H9 (cell line): ENCODE data around the gene CHPF. TPM values are rescaled to one million over a fixed set of nuclear protein-coding genes. Genes with fewer than 3 reads are reported as not detected.

ENCODE experiments used
- DNase-seq: peaks from one replicate; pipeline ENCODE4 v3.0.0-alpha.2; 2017
- H2AFZ ChIP-seq: one replicate; pipeline ENCODE4 v1.6.1; 2013; ENCODE audit warnings: mild to moderate bottlenecking, low read length, control low read depth, moderate library complexity
- H2AK5ac ChIP-seq: 2 replicates; pipeline ENCODE4 v1.6.1; 2013; ENCODE audit warnings: low read length, control low read depth, mixed read lengths; ENCODE audit not compliant: insufficient read length
- H2BK120ac ChIP-seq: one replicate; pipeline ENCODE4 v1.6.1; 2013; ENCODE audit warnings: low read depth, mild to moderate bottlenecking, low read length, control low read depth, inconsistent platforms; ENCODE audit not compliant: poor library complexity, severe bottlenecking
- H2BK12ac ChIP-seq: 2 replicates; pipeline ENCODE4 v1.6.1; 2013; ENCODE audit warnings: low read length, control low read depth, mixed read lengths, low read depth; ENCODE audit not compliant: insufficient read length
- H2BK15ac ChIP-seq: 2 replicates; pipeline ENCODE4 v1.6.1; 2013; ENCODE audit warnings: low read depth, low read length, control low read depth
- H2BK20ac ChIP-seq: one replicate; pipeline ENCODE4 v1.6.1; 2013; ENCODE audit warnings: low read depth, mild to moderate bottlenecking, low read length, control low read depth, inconsistent platforms; ENCODE audit not compliant: poor library complexity, severe bottlenecking
- H2BK5ac ChIP-seq: 2 replicates; pipeline ENCODE4 v1.6.1; 2013; ENCODE audit warnings: low read length, control low read depth, mixed read lengths; ENCODE audit not compliant: insufficient read length
- H3K14ac ChIP-seq: 2 replicates; pipeline ENCODE4 v1.6.1; 2013; ENCODE audit warnings: low read length, control low read depth; ENCODE audit not compliant: insufficient read depth
- H3K18ac ChIP-seq: 2 replicates; pipeline ENCODE4 v1.6.1; 2013; ENCODE audit warnings: low read depth, mild to moderate bottlenecking, mixed read lengths, low read length, control low read depth; ENCODE audit not compliant: insufficient read length
- H3K23ac ChIP-seq: 2 replicates; pipeline ENCODE4 v1.6.1; 2013; ENCODE audit warnings: low read length, control low read depth, mixed read lengths, low read depth; ENCODE audit not compliant: insufficient read length
- H3K23me2 ChIP-seq: 2 replicates; pipeline ENCODE4 v1.6.1; 2013; ENCODE audit warnings: low read depth, mild to moderate bottlenecking, mixed read lengths, low read length, control low read depth; ENCODE audit not compliant: insufficient read length, poor library complexity, severe bottlenecking
- H3K27ac ChIP-seq: 2 replicates; pipeline ENCODE4 v1.5.1; 2013; ENCODE audit warnings: low read length, control low read depth, mixed read lengths, low read depth; ENCODE audit not compliant: insufficient read length
- H3K27me3 ChIP-seq: 2 replicates; pipeline ENCODE4 v1.6.1; 2013; ENCODE audit warnings: low read length, control low read depth, inconsistent platforms; ENCODE audit not compliant: insufficient read depth
- H3K4ac ChIP-seq: 2 replicates; pipeline ENCODE4 v1.6.1; 2013; ENCODE audit warnings: low read depth, mild to moderate bottlenecking, control low read depth, inconsistent platforms, low read length, moderate library complexity
- H3K4me1 ChIP-seq: 2 replicates; pipeline ENCODE4 v1.6.1; 2013; ENCODE audit warnings: low read length, control low read depth, inconsistent platforms; ENCODE audit not compliant: insufficient read depth
- H3K4me2 ChIP-seq: 2 replicates; pipeline ENCODE4 v1.6.1; 2013; ENCODE audit warnings: low read length, control low read depth, mixed read lengths; ENCODE audit not compliant: insufficient read length, insufficient read depth
- H3K56ac ChIP-seq: 2 replicates; pipeline ENCODE4 v1.6.1; 2013; ENCODE audit warnings: low read depth, mild to moderate bottlenecking, mixed read lengths, low read length, control low read depth; ENCODE audit not compliant: insufficient read length
- H3K79me1 ChIP-seq: 2 replicates; pipeline ENCODE4 v1.6.1; 2013; ENCODE audit warnings: low read depth, mild to moderate bottlenecking, moderate library complexity, low read length, control low read depth, inconsistent platforms; ENCODE audit not compliant: insufficient read depth, poor library complexity, severe bottlenecking
- H3K79me2 ChIP-seq: 2 replicates; pipeline ENCODE4 v1.6.1; 2013; ENCODE audit warnings: low read length, control low read depth, inconsistent platforms; ENCODE audit not compliant: insufficient read depth
- H3K9ac ChIP-seq: 2 replicates; pipeline ENCODE4 v1.6.1; 2013; ENCODE audit warnings: low read length, control low read depth, mixed read lengths; ENCODE audit not compliant: insufficient read length; ENCODE audit errors: extremely low read depth
- H3K9me3 ChIP-seq: one replicate; pipeline ENCODE4 v1.6.1; 2013; ENCODE audit warnings: low read depth, low read length, inconsistent platforms; ENCODE audit not compliant: control insufficient read depth
- H3T11ph ChIP-seq: one replicate; pipeline ENCODE4 v1.6.1; 2013; ENCODE audit warnings: mild to moderate bottlenecking, low read length, control low read depth, inconsistent platforms
- H4K20me1 ChIP-seq: one replicate; pipeline ENCODE4 v1.6.1; 2013; ENCODE audit not compliant: control insufficient read depth, insufficient read length, insufficient read depth
- H4K5ac ChIP-seq: 2 replicates; pipeline ENCODE4 v1.6.1; 2013; ENCODE audit warnings: low read depth, mild to moderate bottlenecking, mixed read lengths, low read length, control low read depth; ENCODE audit not compliant: insufficient read length
- H4K8ac ChIP-seq: replicated peaks from 2 replicates; pipeline ENCODE4 v1.6.1; 2013; ENCODE audit warnings: low read length, control low read depth, mixed read lengths, low read depth; ENCODE audit not compliant: insufficient read length
- H4K91ac ChIP-seq: 2 replicates; pipeline ENCODE4 v1.6.1; 2013; ENCODE audit warnings: low read depth, mild to moderate bottlenecking, moderate library complexity, mixed read lengths, low read length, control low read depth; ENCODE audit not compliant: insufficient read length
- H3K27ac Mint-ChIP-seq, 3 experiments: 2 replicates in 2 of 3; 3 replicates in 1 of 3; pipeline ENCODE4 v1.8.0; 2020 to 2021; ENCODE audit warnings: mixed read lengths in 3 of 3, mild to moderate bottlenecking in 1 of 3, moderate library complexity in 1 of 3
- H3K27me3 Mint-ChIP-seq: 2 replicates; pipeline ENCODE4 v1.8.0; 2021; ENCODE audit warnings: low read depth, mild to moderate bottlenecking, moderate library complexity, mixed read lengths
- H3K36me3 Mint-ChIP-seq, 3 experiments: 2 replicates in 2 of 3; 3 replicates in 1 of 3; pipeline ENCODE4 v1.8.0; 2020 to 2021; ENCODE audit warnings: low read depth in 3 of 3, mixed read lengths in 3 of 3; ENCODE audit not compliant: insufficient read depth in 1 of 3
- H3K4me1 Mint-ChIP-seq, 2 experiments: 2 replicates each; pipeline ENCODE4 v1.8.0; 2020; ENCODE audit warnings: mixed read lengths in 2 of 2
- H3K4me3 Mint-ChIP-seq, 2 experiments: 2 replicates in 1 of 2; 3 replicates in 1 of 2; pipeline ENCODE4 v1.8.0; 2020 to 2021; ENCODE audit warnings: mild to moderate bottlenecking in 2 of 2, mixed read lengths in 2 of 2, moderate library complexity in 1 of 2
- H3K9me3 Mint-ChIP-seq, 2 experiments: 2 replicates in 1 of 2; 3 replicates in 1 of 2; pipeline ENCODE4 v1.8.0; 2020; ENCODE audit warnings: mild to moderate bottlenecking in 2 of 2, mixed read lengths in 2 of 2, moderate library complexity in 1 of 2
- WGBS: extraction: QIAGEN DNeasy Blood & Tissue Kit; methylation state at CpG from one replicate; pipeline ENCODE4 v1.1.7; 2013; ENCODE audit warnings: missing lambda C conversion rate, low lambda C conversion rate, mixed read lengths; ENCODE audit not compliant: insufficient read length; ENCODE audit errors: extremely low coverage; 5-methylcytosine and 5-hydroxymethylcytosine counted together
- total RNA-seq: library from RNA; stranded (reverse); gene quantifications from 2 replicates; pipeline ENCODE4 v1.2.1, GENCODE V29; 2021
- TF ChIP-seq, protein P1 (sequence below): fragments of 200-600 bp; sonication (generic); conservative IDR thresholded peaks from 3 replicates; pipeline ENCODE4 v1.8.0; 2021; ENCODE audit warnings: antibody characterized with exemption, mild to moderate bottlenecking

The CHPF gene
- total RNA-seq, 1 experiment from 2014 or later: 46.5 TPM

DNA sequence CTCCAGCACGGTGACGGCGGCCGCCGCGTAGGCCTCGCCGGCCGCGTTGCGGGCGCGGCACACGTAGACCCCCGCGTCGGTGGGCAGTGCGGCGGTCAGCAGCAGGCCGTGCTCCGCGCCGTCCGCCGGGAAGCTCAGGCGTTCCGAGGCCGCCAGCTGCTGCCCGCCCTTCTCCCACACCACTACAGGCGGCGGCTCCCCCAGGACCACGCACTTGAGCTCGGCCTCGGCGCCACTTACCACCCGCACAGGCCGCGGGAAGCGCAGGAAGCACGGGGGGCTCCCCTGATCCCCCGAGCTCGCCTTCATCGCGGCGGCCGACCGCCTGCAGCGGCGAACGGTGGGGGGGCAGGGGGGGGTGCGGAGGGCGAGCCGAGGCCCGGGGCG is 27.3 kb upstream of the CHPF start:
- Histone ChIP-seq H4K5ac (no peak overlapping the region), H3K4me2 (peak overlapping the region; percentile 33), H4K8ac (no peak overlapping the region), H2BK15ac (no peak overlapping the region), H3K56ac (no peak overlapping the region), H3K9ac (peak overlapping the region; percentile 39), H3T11ph (no peak overlapping the region), H3K4me1 (peaks cover under 1% of the 10 kb centered on the region; the same call in 1 of the 2 replicates), H3K27me3 (no peaks in the 10 kb centered on the region; the same call in 1 of the 2 replicates), H3K23me2 (peaks cover 7% of the 10 kb centered on the region), H3K18ac (peak overlapping the region; percentile 9), H4K91ac (no peak overlapping the region), H2BK12ac (no peak overlapping the region), H3K23ac (no peak overlapping the region), H3K79me2 (no peaks in the 10 kb centered on the region), H3K9me3 (no peaks in the 10 kb centered on the region), H3K14ac (peak overlapping the region; percentile 37), H2AFZ (no peak overlapping the region), H3K79me1 (no peaks in the 10 kb centered on the region), H4K20me1 (no peaks in the 10 kb centered on the region), H2AK5ac (no peak overlapping the region), H2BK5ac (no peak overlapping the region), H3K27ac (no peak overlapping the region), H2BK20ac (no peak overlapping the region), H2BK120ac (no peak overlapping the region), H3K4ac (no peak overlapping the region)
- H3K4me3 Mint-ChIP-seq: peak overlapping the region; percentile 59 to 71; a peak in 4 of 5 replicates
- peaks cover 43 to 56% of the 10 kb centered on the region in 2 experiments for H3K4me1 Mint-ChIP-seq
- TF ChIP-seq, protein P1, sequence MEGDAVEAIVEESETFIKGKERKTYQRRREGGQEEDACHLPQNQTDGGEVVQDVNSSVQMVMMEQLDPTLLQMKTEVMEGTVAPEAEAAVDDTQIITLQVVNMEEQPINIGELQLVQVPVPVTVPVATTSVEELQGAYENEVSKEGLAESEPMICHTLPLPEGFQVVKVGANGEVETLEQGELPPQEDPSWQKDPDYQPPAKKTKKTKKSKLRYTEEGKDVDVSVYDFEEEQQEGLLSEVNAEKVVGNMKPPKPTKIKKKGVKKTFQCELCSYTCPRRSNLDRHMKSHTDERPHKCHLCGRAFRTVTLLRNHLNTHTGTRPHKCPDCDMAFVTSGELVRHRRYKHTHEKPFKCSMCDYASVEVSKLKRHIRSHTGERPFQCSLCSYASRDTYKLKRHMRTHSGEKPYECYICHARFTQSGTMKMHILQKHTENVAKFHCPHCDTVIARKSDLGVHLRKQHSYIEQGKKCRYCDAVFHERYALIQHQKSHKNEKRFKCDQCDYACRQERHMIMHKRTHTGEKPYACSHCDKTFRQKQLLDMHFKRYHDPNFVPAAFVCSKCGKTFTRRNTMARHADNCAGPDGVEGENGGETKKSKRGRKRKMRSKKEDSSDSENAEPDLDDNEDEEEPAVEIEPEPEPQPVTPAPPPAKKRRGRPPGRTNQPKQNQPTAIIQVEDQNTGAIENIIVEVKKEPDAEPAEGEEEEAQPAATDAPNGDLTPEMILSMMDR: no peak
- no peak overlapping the region for H3K27ac Mint-ChIP-seq
- no peak for DNase-seq
- H3K9me3 Mint-ChIP-seq: no peaks in the 10 kb centered on the region; a peak in 1 of 5 replicates
- H3K27me3 Mint-ChIP-seq: peaks cover 16% of the 10 kb centered on the region
- peaks cover 32 to 40% (median 39%) of the 10 kb centered on the region in 3 experiments for H3K36me3 Mint-ChIP-seq
- no CpG with 5 or more reads among the region's 55 CpGs for WGBS
